SW480 (cell line): ENCODE results near the gene ZAR1L.
"Not testable (repeated sequence)": the region's sequence is repeated elsewhere in the genome, so short reads cannot be mapped to it uniquely, and the experiment has no call there.

Experiments used
- DNase-seq: peaks from one replicate; pipeline ENCODE4 v3.0.0-alpha.2; 2016; ENCODE audit warnings: low spot score

The ZAR1L gene

DNA sequence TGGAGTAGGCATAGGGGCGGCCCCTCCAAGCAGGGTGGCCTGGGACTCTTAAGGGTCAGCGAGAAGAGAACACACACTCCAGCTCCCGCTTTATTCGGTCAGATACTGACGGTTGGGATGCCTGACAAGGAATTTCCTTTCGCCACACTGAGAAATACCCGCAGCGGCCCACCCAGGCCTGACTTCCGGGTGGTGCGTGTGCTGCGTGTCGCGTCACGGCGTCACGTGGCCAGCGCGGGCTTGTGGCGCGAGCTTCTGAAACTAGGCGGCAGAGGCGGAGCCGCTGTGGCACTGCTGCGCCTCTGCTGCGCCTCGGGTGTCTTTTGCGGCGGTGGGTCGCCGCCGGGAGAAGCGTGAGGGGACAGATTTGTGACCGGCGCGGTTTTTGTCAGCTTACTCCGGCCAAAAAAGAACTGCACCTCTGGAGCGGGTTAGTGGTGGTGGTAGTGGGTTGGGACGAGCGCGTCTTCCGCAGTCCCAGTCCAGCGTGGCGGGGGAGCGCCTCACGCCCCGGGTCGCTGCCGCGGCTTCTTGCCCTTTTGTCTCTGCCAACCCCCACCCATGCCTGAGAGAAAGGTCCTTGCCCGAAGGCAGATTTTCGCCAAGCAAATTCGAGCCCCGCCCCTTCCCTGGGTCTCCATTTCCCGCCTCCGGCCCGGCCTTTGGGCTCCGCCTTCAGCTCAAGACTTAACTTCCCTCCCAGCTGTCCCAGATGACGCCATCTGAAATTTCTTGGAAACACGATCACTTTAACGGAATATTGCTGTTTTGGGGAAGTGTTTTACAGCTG lies at the start of gene ZAR1L, which contains the start of gene BRCA2:
Gene ZAR1L (minus strand): TSS at position 126 of the 790 bp plus-strand sequence. CDS start 3,438 bp downstream, outside the sequence.
Gene BRCA2 (plus strand): TSS at position 271 of the 790 bp plus-strand sequence. CDS start 953 bp downstream, outside the sequence.
- DNase-seq = peak; percentile 89

DNA sequence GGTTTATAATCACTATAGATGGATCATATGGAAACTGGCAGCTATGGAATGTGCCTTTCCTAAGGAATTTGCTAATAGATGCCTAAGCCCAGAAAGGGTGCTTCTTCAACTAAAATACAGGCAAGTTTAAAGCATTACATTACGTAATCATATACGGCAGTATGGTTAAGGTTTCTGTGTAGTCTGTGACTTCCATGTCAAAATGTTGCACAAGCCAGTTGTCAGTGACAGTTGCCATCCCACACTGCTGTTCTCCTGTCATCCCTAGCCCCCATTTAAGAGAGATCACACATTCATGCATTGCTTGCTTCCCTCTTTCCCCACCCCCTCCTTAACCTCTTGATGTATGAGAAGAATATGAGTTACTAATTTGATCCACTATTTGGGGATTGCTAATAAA lies 47.4 kb upstream of the ZAR1L start:
- DNase-seq = no peak

GRCh38 chr13:32355935-32356334 lies 40.8 kb upstream of the ZAR1L start:
- DNase-seq = not testable (repeated sequence)

DNA sequence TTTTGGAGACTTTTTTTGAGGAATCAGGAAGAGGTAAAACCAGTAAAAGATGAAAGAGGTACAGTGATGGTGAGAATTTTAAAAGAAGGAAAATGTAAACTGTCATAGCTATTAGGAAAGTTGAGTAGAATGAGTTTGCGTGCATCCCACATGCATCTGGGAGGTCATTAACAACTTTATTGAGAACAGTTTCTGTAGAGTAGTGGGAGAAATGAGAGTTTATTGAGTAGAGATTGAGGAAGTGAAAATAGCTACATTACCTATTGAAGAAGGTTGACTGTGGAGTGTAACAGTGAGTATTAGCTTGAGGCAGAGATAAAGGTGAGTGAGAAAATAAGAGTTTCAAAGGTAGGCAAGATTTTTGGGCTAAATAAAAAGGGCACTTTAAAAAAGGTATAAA lies 38.9 kb upstream of the ZAR1L start:
- DNase-seq = no peak

GRCh38 chr13:32350839-32351441 lies 35.8 kb upstream of the ZAR1L start:
- DNase-seq = not testable (repeated sequence)

- no peak for DNase-seq
These were observed 32.5 kb upstream of the ZAR1L start for GRCh38 chr13:32347651-32348050.

GRCh38 chr13:32340914-32341313 lies 25.8 kb upstream of the ZAR1L start:
- no peak for DNase-seq

DNA sequence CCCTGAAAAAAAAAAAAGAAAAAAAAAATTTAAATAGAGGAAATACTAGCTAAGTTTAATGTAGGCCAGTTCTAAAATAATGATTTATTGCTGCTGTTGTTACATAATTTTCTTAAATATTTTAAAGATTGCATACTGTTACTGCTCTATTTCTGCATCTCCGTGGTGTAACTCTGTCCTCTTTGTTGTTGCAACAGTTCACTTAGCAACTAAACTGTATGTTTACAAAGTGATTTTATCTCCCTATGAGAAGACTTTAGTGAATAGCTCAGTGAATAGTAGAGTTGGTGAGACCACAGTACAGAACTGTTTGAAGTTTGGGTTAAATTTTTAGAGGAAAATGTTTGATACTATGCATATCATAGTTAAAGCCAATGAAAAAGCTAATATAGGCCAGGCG lies 19.5 kb upstream of the ZAR1L start:
- no peak for DNase-seq

- no peak for DNase-seq
These were observed 15.3 kb upstream of the ZAR1L start for GRCh38 chr13:32330441-32330840.

- no peak for DNase-seq
These were observed 8.7 kb upstream of the ZAR1L start for GRCh38 chr13:32323912-32324311.

DNA sequence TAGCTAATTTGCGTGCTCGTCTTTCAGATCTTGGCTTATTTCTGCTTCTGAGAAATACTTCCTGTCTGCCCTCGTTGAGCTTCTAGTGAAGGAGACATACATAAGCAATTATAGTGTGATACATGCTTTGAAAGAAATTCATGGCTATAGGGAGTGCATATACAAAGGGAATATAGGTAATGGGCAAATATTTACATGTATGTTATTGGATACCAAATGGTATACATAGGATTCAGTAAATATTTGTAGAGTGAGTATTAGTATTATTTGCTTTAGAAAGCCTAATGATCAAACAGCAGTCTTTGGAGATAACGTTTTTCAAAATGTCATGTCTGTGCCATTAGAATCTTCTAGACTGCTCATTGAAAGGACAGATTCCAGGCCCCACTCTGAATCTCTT lies 5.4 kb upstream of the ZAR1L start:
- DNase-seq = no peak

GRCh38 chr13:32317716-32318465 lies 2.7 kb upstream of the ZAR1L start:
- DNase-seq = no peak

GRCh38 chr13:32316501-32316900 lies 1.3 kb upstream of the ZAR1L start:
- DNase-seq = no peak

DNA sequence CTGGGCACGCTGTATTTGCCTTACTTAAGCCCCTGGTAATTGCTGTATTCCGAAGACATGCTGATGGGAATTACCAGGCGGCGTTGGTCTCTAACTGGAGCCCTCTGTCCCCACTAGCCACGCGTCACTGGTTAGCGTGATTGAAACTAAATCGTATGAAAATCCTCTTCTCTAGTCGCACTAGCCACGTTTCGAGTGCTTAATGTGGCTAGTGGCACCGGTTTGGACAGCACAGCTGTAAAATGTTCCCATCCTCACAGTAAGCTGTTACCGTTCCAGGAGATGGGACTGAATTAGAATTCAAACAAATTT lies 821 bp upstream of the ZAR1L start:
- no peak for DNase-seq

GRCh38 chr13:32314271-32315237 lies 609 bp downstream of the ZAR1L start:
- DNase-seq = peak; percentile 66

DNA sequence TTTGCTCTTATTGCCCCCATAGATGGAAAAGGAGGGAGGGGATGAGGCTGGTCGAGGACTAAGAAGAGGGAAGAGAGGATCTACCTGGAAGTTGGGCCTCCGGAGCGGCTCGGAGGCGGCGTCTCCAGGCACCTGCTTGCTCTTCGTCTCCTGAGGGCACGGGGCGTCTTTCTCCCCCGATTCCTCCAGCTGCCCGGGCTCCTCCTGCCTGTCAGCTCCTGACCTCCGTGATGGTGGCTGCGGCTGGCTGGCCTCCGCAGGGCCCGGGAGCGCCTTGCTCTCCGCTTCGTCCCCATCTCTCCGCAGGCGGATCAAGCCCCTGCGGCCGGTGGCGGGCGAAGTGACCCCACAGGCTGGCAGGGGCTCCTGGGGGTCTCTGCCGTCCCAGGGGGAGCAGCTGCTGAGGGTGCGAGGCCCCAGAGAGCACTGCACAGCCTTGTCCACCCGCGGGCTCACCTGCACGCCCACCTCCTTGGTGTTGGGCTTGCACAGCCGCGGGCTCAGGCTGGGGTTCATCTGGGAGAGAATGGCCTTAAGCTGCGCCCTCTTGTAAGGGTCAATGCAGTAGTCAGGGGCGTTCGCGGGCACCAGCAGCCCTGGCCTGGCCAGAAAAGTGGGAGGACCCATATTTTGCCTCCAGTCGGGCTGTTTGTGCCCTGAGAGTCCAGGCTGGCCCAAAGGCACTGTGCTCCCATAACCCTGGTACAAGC lies 3.8 kb downstream of the ZAR1L start:
- DNase-seq = no peak

- peak; percentile 59 for DNase-seq
These were observed 4.9 kb downstream of the ZAR1L start for GRCh38 chr13:32310134-32310706.

DNA sequence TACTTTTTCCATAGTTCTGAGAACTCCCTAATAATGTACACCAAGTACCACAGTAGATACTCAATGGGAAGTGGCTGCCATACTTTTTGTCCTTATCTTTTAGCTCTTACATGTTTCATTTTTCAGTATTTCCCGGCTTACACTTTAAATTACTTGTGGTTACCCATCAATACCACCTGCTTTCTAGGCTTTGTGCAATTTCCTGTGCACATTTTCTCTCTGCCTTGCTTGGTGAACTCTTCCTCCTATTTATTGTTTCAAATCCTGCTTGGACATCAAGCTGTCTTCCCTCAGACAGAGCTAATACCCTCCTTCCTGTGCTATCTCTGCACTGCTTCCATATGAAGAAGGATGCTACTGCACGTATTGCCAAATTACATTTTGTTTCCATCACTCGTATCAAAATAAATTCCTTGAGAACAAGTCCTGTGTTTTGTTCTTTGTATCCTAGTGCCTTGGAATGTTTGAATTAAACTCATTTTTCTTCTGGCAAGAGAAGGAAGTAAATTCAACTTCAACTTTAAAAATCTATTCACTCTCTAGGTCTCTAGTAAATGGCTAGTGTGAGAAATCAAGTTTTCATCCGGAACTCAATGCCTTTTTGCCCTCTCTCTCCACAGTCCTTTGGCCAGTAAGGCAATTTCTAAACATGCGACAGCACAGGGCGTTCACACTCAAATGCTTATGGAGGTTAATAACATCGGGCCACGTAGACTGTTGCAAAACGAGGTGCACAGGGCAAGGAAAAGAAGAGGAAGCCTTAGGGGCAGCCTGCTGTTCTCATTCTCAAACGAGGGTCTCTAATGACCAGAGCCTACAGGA lies 5.6 kb downstream of the ZAR1L start:
- no peak for DNase-seq

DNA sequence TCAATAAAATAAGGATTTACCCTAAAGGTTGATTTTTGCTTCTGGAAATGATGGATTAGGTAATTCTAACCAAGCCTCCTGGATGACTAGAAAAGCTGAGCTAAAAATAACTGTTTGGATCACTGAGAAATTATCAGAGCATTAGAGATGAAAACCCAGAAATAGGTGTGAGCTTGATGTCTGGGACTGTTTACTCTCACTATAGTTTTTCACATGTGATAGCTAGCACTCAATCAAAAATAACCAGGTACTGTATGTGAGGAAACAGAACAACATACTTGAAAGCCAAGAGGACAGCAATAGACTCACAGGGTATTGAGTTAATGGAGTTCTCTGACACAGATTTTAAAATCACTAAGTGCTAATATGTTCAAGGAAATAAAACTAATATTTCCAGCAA lies 9.5 kb downstream of the ZAR1L start:
- DNase-seq = no peak

DNA sequence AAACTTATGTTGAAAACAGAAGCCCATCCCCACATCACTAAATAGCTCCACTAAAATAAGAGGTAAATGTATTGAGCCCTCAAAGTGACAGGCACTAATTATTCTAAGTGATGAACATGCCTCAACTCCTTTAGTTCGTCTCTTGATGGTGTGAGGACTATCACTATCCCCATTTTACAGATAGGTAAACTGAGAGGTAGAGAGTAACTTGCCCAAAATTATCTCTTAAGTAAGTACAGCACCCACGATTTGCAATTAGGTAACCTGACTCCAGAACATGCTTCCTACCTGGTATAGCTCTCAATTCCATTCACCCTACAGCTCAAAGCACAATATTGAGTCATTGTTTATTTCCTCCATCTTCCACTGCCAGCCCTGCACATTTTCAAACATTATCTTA lies 12.7 kb downstream of the ZAR1L start:
- DNase-seq = no peak
